ENCODE data around the gene TDP1. TPM values are rescaled to one million over a fixed set of nuclear protein-coding genes. Genes with fewer than 3 reads are reported as not detected.

Gene TDP1
- total and polyA plus RNA-seq, 2 donors (not counting 1 experiment from before 2014, with no cell fraction given): 20.5 to 55.9 TPM

GRCh38 chr14:89915114-89915878 is 40.4 kb upstream of the TDP1 start:
- WGBS (ENCODE audit: insufficient coverage): no CpG with 5 or more reads among the region's 6 CpGs
- Histone ChIP-seq H4K20me1 (ENCODE audit: control insufficient read depth, insufficient read depth, low read length, poor library complexity, severe bottlenecking) (no peaks in the 10 kb centered on the region), H3K9ac (ENCODE audit: low read length) (no peak overlapping the region), H3K4me3 (ENCODE audit: control extremely low read depth in 1 of 5, extremely low read depth in 1 of 5, insufficient read depth in 1 of 5, low read depth in 2 of 5, low read length in 4 of 5) (no peak overlapping the region), H3K9me3 (ENCODE audit: control extremely low read depth in 1 of 3, control insufficient read depth in 2 of 3, insufficient read depth in 1 of 3, low read length in 2 of 3) (no peaks in the 10 kb centered on the region), H3K4me1 (ENCODE audit: control insufficient read depth in 2 of 2, insufficient read depth in 2 of 2, low read length in 2 of 2) (no peaks in the 10 kb centered on the region), H3K79me2 (ENCODE audit: control insufficient read depth, insufficient read depth, low read length) (no peaks in the 10 kb centered on the region), H2AFZ (ENCODE audit: insufficient read depth, low read depth, low read length, poor library complexity, severe bottlenecking) (no peak overlapping the region), H3K27me3 (replicated peaks in 1 of 4; ENCODE audit: control extremely low read depth in 1 of 4, control insufficient read depth in 3 of 4, insufficient read depth in 4 of 4, low read length in 3 of 4) (no peaks in the 10 kb centered on the region), H3K4me2 (replicated peaks; ENCODE audit: low read depth, low read length, poor library complexity, severe bottlenecking) (no peak overlapping the region), H3K27ac (ENCODE audit: low read length in 2 of 2) (no peak overlapping the region), H3K36me3 (replicated peaks in 1 of 2; ENCODE audit: control extremely low read depth in 1 of 2, control insufficient read depth in 1 of 2, extremely low read depth in 1 of 2, insufficient read depth in 2 of 2, low read length in 1 of 2) (no peaks in the 10 kb centered on the region)
- peak; percentile 72 for DNase-seq
- CTCF ChIA-PET: interaction anchor here (0.6 to 4.5 kb wide), 12 partner anchors 9 to 1248 kb away, joined by 3 to 45 read pairs (median 3); no protein-coding TSS in a partner anchor
- no peak overlapping the region for H3K4me3 Mint-ChIP-seq
- H3K9me3 Mint-ChIP-seq (ENCODE audit: insufficient read depth): no peaks in the 10 kb centered on the region
- no peak overlapping the region for H3K27ac Mint-ChIP-seq
- peaks cover 3% of the 10 kb centered on the region for H3K4me1 Mint-ChIP-seq
- peaks cover 3% of the 10 kb centered on the region for H3K27me3 Mint-ChIP-seq
- peak; percentile 54 for ATAC-seq (ENCODE audit: low read depth)
- intact Hi-C loops (cut with micrococcal nuclease): loop anchor here (1.0 to 5.0 kb wide), 5 partner anchors 143 to 1248 kb away; no protein-coding TSS in a partner anchor
- POLR2A ChIA-PET: no interaction called here
- TF ChIP-seq EZH2 (IDR thresholded peaks at IDR 0.05; ENCODE audit: borderline replicate concordance, insufficient read depth, low read depth, low read length, poor library complexity, severe bottlenecking) (no peak), CTCF (IDR thresholded peaks at IDR 0.05) (peak; percentile 98)

- no peak overlapping the region for H3K27ac Mint-ChIP-seq
- H3K9ac ChIP-seq (ENCODE audit: low read length): no peak overlapping the region
- no peak for ATAC-seq (ENCODE audit: low read depth)
- H3K4me3 Mint-ChIP-seq: no peak overlapping the region
- intact Hi-C loops (cut with micrococcal nuclease): loop anchor here (5.0 kb wide), 2 partner anchors 146 to 1251 kb away; no protein-coding TSS in a partner anchor
- peaks cover 3% of the 10 kb centered on the region for H3K27me3 Mint-ChIP-seq
- no peak overlapping the region for H3K4me3 ChIP-seq (ENCODE audit: control extremely low read depth in 1 of 5, extremely low read depth in 1 of 5, insufficient read depth in 1 of 5, low read depth in 2 of 5, low read length in 4 of 5)
- H3K36me3 ChIP-seq (replicated peaks in 1 of 2; ENCODE audit: control extremely low read depth in 1 of 2, control insufficient read depth in 1 of 2, extremely low read depth in 1 of 2, insufficient read depth in 2 of 2, low read length in 1 of 2): no peaks in the 10 kb centered on the region
- H2AFZ ChIP-seq (ENCODE audit: insufficient read depth, low read depth, low read length, poor library complexity, severe bottlenecking): no peak overlapping the region
- ChIA-PET CTCF (interaction anchor here (1.3 to 4.0 kb wide), 2 partner anchors 877 to 892 kb away, joined by 4 to 12 read pairs; no protein-coding TSS in a partner anchor), POLR2A (no interaction called here)
- H3K4me2 ChIP-seq (replicated peaks; ENCODE audit: low read depth, low read length, poor library complexity, severe bottlenecking): no peak overlapping the region
- peaks cover 3% of the 10 kb centered on the region for H3K4me1 Mint-ChIP-seq
- no peaks in the 10 kb centered on the region for H4K20me1 ChIP-seq (ENCODE audit: control insufficient read depth, insufficient read depth, low read length, poor library complexity, severe bottlenecking)
- H3K4me1 ChIP-seq (ENCODE audit: control insufficient read depth in 2 of 2, insufficient read depth in 2 of 2, low read length in 2 of 2): no peaks in the 10 kb centered on the region
- 93% methylated on average over 2 of the region's 2 CpGs for WGBS (ENCODE audit: insufficient coverage)
- TF ChIP-seq CTCF (IDR thresholded peaks at IDR 0.05) (no peak), EZH2 (IDR thresholded peaks at IDR 0.05; ENCODE audit: borderline replicate concordance, insufficient read depth, low read depth, low read length, poor library complexity, severe bottlenecking) (no peak)
- H3K27ac ChIP-seq (ENCODE audit: low read length in 2 of 2): no peak overlapping the region
- no peaks in the 10 kb centered on the region for H3K79me2 ChIP-seq (ENCODE audit: control insufficient read depth, insufficient read depth, low read length)
- H3K27me3 ChIP-seq (replicated peaks in 1 of 4; ENCODE audit: control extremely low read depth in 1 of 4, control insufficient read depth in 3 of 4, insufficient read depth in 4 of 4, low read length in 3 of 4): no peaks in the 10 kb centered on the region
- H3K9me3 Mint-ChIP-seq (ENCODE audit: insufficient read depth): no peaks in the 10 kb centered on the region
- no peak for DNase-seq
- no peaks in the 10 kb centered on the region for H3K9me3 ChIP-seq (ENCODE audit: control extremely low read depth in 1 of 3, control insufficient read depth in 2 of 3, insufficient read depth in 1 of 3, low read length in 2 of 3)
Measured at GRCh38 chr14:89918721-89919120, 37.0 kb upstream of the TDP1 start.

Measured in B cell (primary cell).